Measurements from ENCODE around the gene STAB1.

Gene STAB1

DNA sequence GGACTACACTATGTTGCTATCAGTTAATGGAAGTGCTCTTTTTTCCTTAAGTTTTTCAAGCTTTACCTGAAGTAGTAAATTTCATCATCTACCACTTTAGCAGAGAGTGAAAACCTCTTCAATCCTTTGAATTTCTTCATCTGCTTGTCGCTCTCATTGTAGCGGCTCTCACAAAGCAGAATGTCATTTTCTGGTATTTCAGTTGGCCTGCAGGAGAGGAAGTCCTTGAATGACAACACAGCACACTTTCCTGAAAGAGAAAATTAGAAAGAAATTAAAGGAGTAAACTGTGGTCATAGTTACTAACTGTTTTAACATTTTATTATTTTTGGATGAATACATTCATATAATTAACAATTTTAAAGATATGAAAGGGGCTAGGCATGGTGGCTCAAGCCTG, 68.8 kb downstream of the STAB1 start:
- DNase-seq (ENCODE audit: low read depth): no peak

GRCh38 chr3:52568069-52568468, 72.9 kb downstream of the STAB1 start:
- DNase-seq (ENCODE audit: low read depth): no peak

DNA sequence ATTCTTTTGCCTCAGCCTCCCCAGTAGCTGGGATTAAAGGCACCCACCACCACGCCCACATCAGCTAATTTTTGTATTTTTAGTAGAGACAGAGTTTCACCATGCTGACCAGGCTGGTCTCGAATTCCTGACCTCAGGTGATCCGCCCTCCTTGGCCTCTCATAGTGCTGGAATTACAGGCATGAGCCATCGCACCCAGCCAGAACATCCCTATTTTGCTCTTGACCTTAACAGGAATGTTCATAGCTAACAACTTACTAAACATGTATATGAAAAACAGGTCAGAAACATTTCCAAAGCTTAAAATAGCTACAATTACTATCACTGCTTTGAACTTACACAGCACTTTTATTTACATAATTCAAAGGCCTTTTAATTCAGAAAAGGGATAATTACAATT, 74.9 kb downstream of the STAB1 start:
- no peak for DNase-seq (ENCODE audit: low read depth)

DNA sequence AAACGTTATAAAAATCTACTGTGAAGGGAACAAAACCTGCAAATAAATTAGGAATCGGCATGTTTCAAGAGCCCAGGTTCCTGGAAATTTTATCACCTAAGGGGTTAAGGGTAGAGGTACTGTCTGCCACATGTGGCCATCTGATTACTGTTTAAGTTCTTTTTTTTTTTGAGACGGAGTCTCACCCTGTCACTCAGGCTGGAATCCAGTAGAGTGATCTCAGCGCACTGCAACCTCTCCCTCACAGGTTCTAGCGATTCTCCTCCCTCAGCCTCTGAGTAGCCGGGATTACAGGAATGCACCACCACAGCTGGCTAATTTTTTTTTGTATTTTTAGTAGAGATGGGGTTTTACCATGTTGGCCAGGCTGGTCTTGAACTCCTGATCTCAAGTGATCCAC, 77.1 kb downstream of the STAB1 start:
- DNase-seq (ENCODE audit: low read depth): no peak

Measured in stimulated activated CD8-positive, alpha-beta memory T cell treated with anti-CD3 and anti-CD28 coated beads, Interleukin-15, amount 100 ng/mL, for 1 hour (primary cell).